HepG2 (cell line): Measurements from ENCODE around the gene ROPN1B. TPM values are rescaled to one million over a fixed set of nuclear protein-coding genes. Genes with fewer than 3 reads are reported as not detected.
"Not testable (repeated sequence)": the region's sequence is repeated elsewhere in the genome, so short reads cannot be mapped to it uniquely, and the experiment has no call there.

Experiments used
- ATAC-seq: fragments of 200-7000 bp; cut with Tn5 transposase; 3 replicates; pipeline ENCODE4 v1.9.1; 2020; ENCODE audit warnings: mild to moderate bottlenecking, moderate library complexity
- BruUV-seq: library from RNA; stranded (reverse); fragments of 400-500 nt; replicated peaks from 2 replicates; lab custom pipeline; 2021; lab: Mats Ljungman, UMichigan
- CTCF ChIA-PET: fragments of 300-600 bp; formaldehyde crosslinking; extraction: SDS; loops from one replicate; lab custom pipeline; 2021; ENCODE audit warnings: low total read pairs, inconsistent platforms, low intra/inter-chr PET ratio; lab: Yijun Ruan, JAX
- POLR2A ChIA-PET: fragments of 350-600 bp; sonication (Branson Sonifier 250); formaldehyde crosslinking; loops from one replicate; lab custom pipeline; 2020; ENCODE audit warnings: antibody characterized with exemption, inconsistent platforms; lab: Yijun Ruan, JAX
- DNase-seq: peaks from one replicate; pipeline ENCODE4 v3.0.0-alpha.2; 2015; ENCODE audit warnings: low spot score
- FAIRE-seq: peaks from 3 replicates; lab custom pipeline; 2011; peaks lifted over from hg19 to GRCh38; lab: Jason Lieb, UNC
- H2AFZ ChIP-seq: one replicate; pipeline ENCODE4 v1.6.1; 2011; ENCODE audit warnings: low read length, inconsistent platforms
- H3K27ac ChIP-seq: fragments of 300-600 bp; 3 replicates; pipeline ENCODE4 v1.8.0; 2011; ENCODE audit warnings: mixed run types, mild to moderate bottlenecking, mixed read lengths, low read length, inconsistent platforms; ENCODE audit not compliant: insufficient read depth; ENCODE audit errors: extremely low read length
- H3K27me3 ChIP-seq, 2 experiments: fragments of 200-600 bp in 1 of 2; 2 replicates in 1 of 2; 3 replicates in 1 of 2; pipeline versions ENCODE4 v1.6.0 to v1.8.0; 2011; ENCODE audit warnings: low read length in 2 of 2, mild to moderate bottlenecking in 2 of 2, moderate library complexity in 2 of 2, inconsistent platforms in 1 of 2; ENCODE audit not compliant: insufficient read depth in 2 of 2, control insufficient read depth in 1 of 2
- H3K36me3 ChIP-seq, 2 experiments: fragments of 200-600 bp in 1 of 2; replicated peaks in 1 of 2; 2 replicates in 1 of 2; 3 replicates in 1 of 2; pipeline versions ENCODE4 v1.5.1 to v1.8.0; 2011; ENCODE audit warnings: low read length in 2 of 2, inconsistent platforms in 1 of 2; ENCODE audit not compliant: insufficient read depth in 2 of 2, control insufficient read depth in 1 of 2
- H3K4me1 ChIP-seq: 2 replicates; pipeline ENCODE4 v1.5.1; 2012; ENCODE audit warnings: low read length, inconsistent platforms; ENCODE audit not compliant: insufficient read depth
- H3K4me2 ChIP-seq: 2 replicates; pipeline ENCODE4 v1.6.0; 2011; ENCODE audit warnings: low read depth, low read length, inconsistent platforms
- H3K4me3 ChIP-seq, 3 experiments: fragments of 200-600 bp in 1 of 3; sonication (generic), shearing (Covaris generic) in 1 of 3; replicated peaks in 1 of 3; 2 replicates each; pipeline ENCODE4 v1.5.1; 2011 to 2016; ENCODE audit warnings: low read length in 3 of 3, inconsistent platforms in 2 of 3, low read depth in 2 of 3, mild to moderate bottlenecking in 2 of 3, control low read depth in 1 of 3, mixed read lengths in 1 of 3; ENCODE audit not compliant: insufficient read depth in 1 of 3
- H3K79me2 ChIP-seq: one replicate; pipeline ENCODE4 v1.6.1; 2011; ENCODE audit warnings: low read length, inconsistent platforms; ENCODE audit not compliant: insufficient read depth
- H3K9ac ChIP-seq: 2 replicates; pipeline ENCODE4 v1.6.0; 2011; ENCODE audit warnings: mild to moderate bottlenecking, low read depth, low read length, inconsistent platforms; ENCODE audit not compliant: insufficient read depth
- H3K9me3 ChIP-seq: 2 replicates; pipeline ENCODE4 v1.5.1; 2012; ENCODE audit warnings: mild to moderate bottlenecking, low read length
- H4K20me1 ChIP-seq: 2 replicates; pipeline ENCODE4 v1.6.0; 2011; ENCODE audit warnings: inconsistent platforms, mild to moderate bottlenecking, low read length, moderate library complexity; ENCODE audit not compliant: insufficient read depth
- POGZ ChIP-seq: sonication (generic); formaldehyde crosslinking; IDR thresholded peaks from 2 replicates; pipeline ENCODE4 v1.4.0; 2020; ENCODE audit warnings: mild to moderate bottlenecking, missing genetic modification reagents
- PRPF4 ChIP-seq: fragments of 200-400 bp; formaldehyde crosslinking; IDR thresholded peaks from 2 replicates; pipeline ENCODE4 v1.6.1; 2016; ENCODE audit warnings: low read length, low read depth; ENCODE audit not compliant: poor library complexity, severe bottlenecking
- YEATS4 ChIP-seq: sonication (generic); formaldehyde crosslinking; IDR thresholded peaks from 2 replicates; pipeline ENCODE4 v1.4.0; 2020; ENCODE audit warnings: missing genetic modification reagents, borderline replicate concordance
- WGBS: methylation state at CpG from one replicate; pipeline ENCODE4 v1.1.6; 2017; ENCODE audit warnings: low lambda C conversion rate; 5-methylcytosine and 5-hydroxymethylcytosine counted together
- in situ Hi-C: cut with HindIII; loops from 2 replicates; pipeline ENCODE4 v1.10.0; 2017; ENCODE audit warnings: low pct_unique_long_range_greater_than_20kb; ENCODE audit not compliant: extremely low pct_ligation_motif_present
- intact Hi-C: fragments of 100-400 bp; cut with micrococcal nuclease; formaldehyde crosslinking; loops from one replicate; pipeline ENCODE4 v1.10.0; 2022; ENCODE audit not compliant: unreplicated experiment
- polyA plus RNA-seq, 8 experiments: library from polyadenylated mRNA; depleted of rRNA in 3 of 8; stranded (reverse) in 7 of 8; unstranded in 1 of 8; fragments of >200 nt; fragmentation: Illumina TruSeq in 4 of 8; extraction: Trizol in 4 of 8; gene quantifications; 2 replicates each; pipeline versions ENCODE4 v1.2.1 to v1.2.3, GENCODE V29; 2011 to 2016; ENCODE audit warnings: low read depth in 4 of 8, missing spikeins in 1 of 8, mixed read lengths in 1 of 8; ENCODE audit not compliant: insufficient read depth in 1 of 8
- total RNA-seq, 5 experiments: library from RNA; depleted of rRNA; stranded (reverse); fragments of >200 nt; fragmentation: Illumina TruSeq; extraction: Trizol; gene quantifications; 2 replicates each; pipeline ENCODE4 v1.2.3, GENCODE V29; 2016; ENCODE audit warnings: low read depth in 1 of 5

The ROPN1B gene
- total and polyA plus RNA-seq, 2 of the 13 experiments (the other 11 are each of a cell fraction or from before 2014, with no cell fraction given): not detected

- no TSS peak for BruUV-seq
- no peaks in the 10 kb centered on the region for H3K9me3 ChIP-seq
- H3K4me1 ChIP-seq: no peaks in the 10 kb centered on the region
- intact Hi-C loops: no loop called here
- in situ Hi-C loops: no loop called here
- ATAC-seq (no peak), DNase-seq (no peak), FAIRE-seq (no peak)
- H3K4me3 ChIP-seq: no peak overlapping the region
- no peak overlapping the region for H2AFZ ChIP-seq
- H3K79me2 ChIP-seq: no peaks in the 10 kb centered on the region
- H3K27me3 ChIP-seq: peaks cover under 1 to 9% of the 10 kb centered on the region in 2 experiments; a peak in 2 of 5 replicates
- ChIA-PET CTCF (no interaction called here), POLR2A (no interaction called here)
- no peaks in the 10 kb centered on the region for H3K36me3 ChIP-seq
- no peak overlapping the region for H3K9ac ChIP-seq
- H3K27ac ChIP-seq: no peak overlapping the region
- TF ChIP-seq YEATS4 (CRISPR knock-in tag) (no peak), POGZ (CRISPR knock-in tag) (no peak), PRPF4 (no peak)
- no peaks in the 10 kb centered on the region for H4K20me1 ChIP-seq
- H3K4me2 ChIP-seq: no peak overlapping the region
Observed at GRCh38 chr3:125967156-125967555, 1.8 kb upstream of the ROPN1B start.

- H3K79me2 ChIP-seq, H3K36me3 ChIP-seq, CTCF ChIA-PET, H3K4me2 ChIP-seq, BruUV-seq, in situ Hi-C loops, H2AFZ ChIP-seq, H3K4me3 ChIP-seq, POLR2A ChIA-PET, DNase-seq, ATAC-seq, H3K27me3 ChIP-seq, H3K27ac ChIP-seq, intact Hi-C loops, H3K9me3 ChIP-seq, H3K4me1 ChIP-seq, H3K9ac ChIP-seq, H4K20me1 ChIP-seq: not testable (repeated sequence)
- WGBS: 81% methylated on average over 2 of the region's 2 CpGs
- FAIRE-seq: peak; percentile 48
Observed at GRCh38 chr3:125968121-125968520, 857 bp upstream of the ROPN1B start.
